CD8-positive, alpha-beta memory T cell (primary cell): ENCODE measurements around the gene CLEC4C. TPM values are rescaled to one million over a fixed set of nuclear protein-coding genes. Genes with fewer than 3 reads are reported as not detected.
A peak's percentile ranks its signal among the peaks of the same experiment; 100 is the strongest.

ENCODE experiments used
- CTCF ChIA-PET: fragments of 350-600 bp; sonication (Branson Sonifier 250); formaldehyde crosslinking; loops from one replicate; lab custom pipeline; 2021; ENCODE audit warnings: antibody characterized with exemption; lab: Charles Lee
- POLR2A ChIA-PET: fragments of 350-600 bp; sonication (Branson Sonifier 250); formaldehyde crosslinking; loops from one replicate; lab custom pipeline; 2021; ENCODE audit warnings: antibody characterized with exemption; lab: Charles Lee
- DNase-seq, 5 donors: peaks; one replicate each; pipeline versions ENCODE4 v3.0.0 to v3.0.0-alpha.2; 2020 to 2022; ENCODE audit warnings: mixed read lengths in 1 of 5
- H3K27ac ChIP-seq: one replicate; pipeline ENCODE4 v1.7.0; 2013; ENCODE audit warnings: low read depth, mild to moderate bottlenecking, low read length, moderate library complexity
- H3K27me3 ChIP-seq: 2 replicates; pipeline ENCODE4 v1.7.0; 2013; ENCODE audit warnings: low read length, mild to moderate bottlenecking; ENCODE audit not compliant: insufficient read depth, poor library complexity, severe bottlenecking
- H3K36me3 ChIP-seq: 2 replicates; pipeline ENCODE4 v1.7.0; 2013; ENCODE audit warnings: mild to moderate bottlenecking, low read length, moderate library complexity; ENCODE audit not compliant: insufficient read depth
- H3K4me1 ChIP-seq: 2 replicates; pipeline ENCODE4 v1.7.0; 2013; ENCODE audit warnings: mild to moderate bottlenecking, low read length, moderate library complexity; ENCODE audit not compliant: insufficient read depth
- H3K4me3 ChIP-seq: 2 replicates; pipeline ENCODE4 v1.7.0; 2013; ENCODE audit warnings: mild to moderate bottlenecking, low read length
- H3K9me3 ChIP-seq: 2 replicates; pipeline ENCODE4 v1.7.0; 2013; ENCODE audit warnings: mild to moderate bottlenecking, low read length
- H3K27ac Mint-ChIP-seq, 8 donors: one replicate each; pipeline ENCODE4 v1.8.0; 2020 to 2021; ENCODE audit warnings: mixed read lengths in 8 of 8, mild to moderate bottlenecking in 6 of 8, inconsistent platforms in 3 of 8, moderate library complexity in 3 of 8
- H3K27me3 Mint-ChIP-seq, 2 donors: one replicate each; pipeline ENCODE4 v1.8.0; 2020 to 2021; ENCODE audit warnings: mixed read lengths in 2 of 2, mild to moderate bottlenecking in 1 of 2, moderate library complexity in 1 of 2
- H3K36me3 Mint-ChIP-seq, 3 donors: one replicate each; pipeline ENCODE4 v1.8.0; 2020 to 2021; ENCODE audit warnings: mixed read lengths in 3 of 3, inconsistent platforms in 1 of 3, mild to moderate bottlenecking in 1 of 3
- H3K4me1 Mint-ChIP-seq, 3 donors: one replicate each; pipeline ENCODE4 v1.8.0; 2020 to 2021; ENCODE audit warnings: mixed read lengths in 3 of 3, inconsistent platforms in 1 of 3, mild to moderate bottlenecking in 1 of 3
- H3K4me3 Mint-ChIP-seq, 7 donors: one replicate each; pipeline ENCODE4 v1.8.0; 2020 to 2021; ENCODE audit warnings: mixed read lengths in 7 of 7, mild to moderate bottlenecking in 6 of 7, moderate library complexity in 4 of 7, inconsistent platforms in 2 of 7
- H3K9me3 Mint-ChIP-seq, 5 donors: one replicate each; pipeline ENCODE4 v1.8.0; 2020 to 2022; ENCODE audit warnings: mixed read lengths in 5 of 5, mild to moderate bottlenecking in 3 of 5, moderate library complexity in 2 of 5, inconsistent platforms in 1 of 5
- polyA plus RNA-seq: library from polyadenylated mRNA; unstranded; fragments of 300-500 nt; fragmentation: Illumina TruSeq; gene quantifications from one replicate; pipeline ENCODE4 v1.2.3, GENCODE V29; 2021
- total RNA-seq, 2 experiments: library from RNA; stranded (reverse); gene quantifications; one replicate each; pipeline ENCODE4 v1.2.3, GENCODE V29; 2021

The CLEC4C gene
- total and polyA plus RNA-seq, 3 experiments from 2014 or later, result not detected

DNA sequence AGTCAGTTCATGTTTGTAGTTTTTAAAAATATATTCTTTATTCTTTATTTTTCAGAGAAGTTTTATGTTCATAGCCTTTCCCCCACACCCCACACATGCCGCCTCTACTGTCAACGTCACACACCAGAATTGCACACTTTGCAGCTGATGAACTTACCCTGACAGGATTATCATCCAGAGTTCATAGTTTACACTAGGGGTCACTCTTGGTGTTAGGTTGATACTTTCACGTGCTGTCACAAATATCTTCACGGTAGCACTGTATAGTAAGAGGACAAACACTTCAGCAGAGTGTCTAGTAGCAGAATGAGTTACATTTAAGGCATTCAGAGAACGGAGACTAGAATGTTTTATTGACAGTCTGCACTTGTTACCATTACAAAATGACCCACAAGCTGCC is 30.8 kb downstream of the CLEC4C start:
- Mint-ChIP-seq H3K27me3 (peaks cover 6 to 20% of the 10 kb centered on the region in 2 donors), H3K36me3 (no peaks in the 10 kb centered on the region), H3K4me3 (no peak overlapping the region), H3K27ac (no peak overlapping the region), H3K4me1 (no peaks in the 10 kb centered on the region), H3K9me3 (no peaks in the 10 kb centered on the region)
- ChIA-PET CTCF (interaction anchor here (1.0 kb wide), 1 partner anchor 11 kb away, joined by 3 read pairs; no protein-coding TSS in a partner anchor), POLR2A (no interaction called here)
- no peaks in the 10 kb centered on the region for H3K27me3 ChIP-seq
- H3K36me3 ChIP-seq, result no peaks in the 10 kb centered on the region
- H3K4me1 ChIP-seq, result no peaks in the 10 kb centered on the region
- no peaks in the 10 kb centered on the region for H3K9me3 ChIP-seq
- DNase-seq, result no peak
- no peak overlapping the region for H3K4me3 ChIP-seq
- no peak overlapping the region for H3K27ac ChIP-seq

DNA sequence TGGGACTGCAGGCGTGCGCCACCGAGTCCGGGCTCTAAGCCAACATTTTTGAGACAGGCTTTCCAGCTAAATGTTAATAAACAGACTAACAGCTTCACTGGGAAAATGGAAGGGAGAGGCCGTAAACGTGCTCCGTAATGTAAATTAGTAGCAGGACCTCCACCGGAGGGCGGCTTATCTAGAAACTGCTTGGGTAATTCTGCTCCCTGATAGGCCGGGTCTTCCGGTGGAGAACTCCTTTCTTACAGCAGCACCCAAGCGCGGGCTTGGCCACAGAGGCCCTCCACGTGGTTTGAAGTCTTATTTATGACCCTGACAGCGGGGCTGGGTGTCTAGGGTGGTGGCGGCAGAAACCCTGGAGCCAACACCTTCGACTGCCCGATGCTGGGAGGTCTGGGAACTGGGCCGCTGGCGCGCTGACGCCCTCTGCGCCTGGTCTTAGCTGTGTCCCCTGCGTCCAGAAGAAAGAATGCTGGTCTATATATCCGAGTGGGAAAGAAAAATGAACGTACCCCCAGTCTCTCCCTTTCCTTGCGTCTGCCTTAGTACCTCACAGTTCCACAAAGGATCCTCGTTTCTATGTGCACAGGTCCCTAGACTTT is 34.2 kb downstream of the CLEC4C start:
- Mint-ChIP-seq H3K9me3 (no peaks in the 10 kb centered on the region), H3K27me3 (peaks cover 6 to 11% of the 10 kb centered on the region in 2 donors), H3K36me3 (no peaks in the 10 kb centered on the region), H3K4me3 (no peak overlapping the region), H3K27ac (peak overlapping the region in 1 of 8 donors; percentile 6), H3K4me1 (no peaks in the 10 kb centered on the region)
- POLR2A ChIA-PET, result no interaction called here
- DNase-seq, result no peak
- H3K4me1 ChIP-seq, result no peaks in the 10 kb centered on the region
- no peaks in the 10 kb centered on the region for H3K9me3 ChIP-seq
- CTCF ChIA-PET, result no interaction called here
- no peak overlapping the region for H3K27ac ChIP-seq
- H3K27me3 ChIP-seq, result no peaks in the 10 kb centered on the region
- no peaks in the 10 kb centered on the region for H3K36me3 ChIP-seq
- no peak overlapping the region for H3K4me3 ChIP-seq

DNA sequence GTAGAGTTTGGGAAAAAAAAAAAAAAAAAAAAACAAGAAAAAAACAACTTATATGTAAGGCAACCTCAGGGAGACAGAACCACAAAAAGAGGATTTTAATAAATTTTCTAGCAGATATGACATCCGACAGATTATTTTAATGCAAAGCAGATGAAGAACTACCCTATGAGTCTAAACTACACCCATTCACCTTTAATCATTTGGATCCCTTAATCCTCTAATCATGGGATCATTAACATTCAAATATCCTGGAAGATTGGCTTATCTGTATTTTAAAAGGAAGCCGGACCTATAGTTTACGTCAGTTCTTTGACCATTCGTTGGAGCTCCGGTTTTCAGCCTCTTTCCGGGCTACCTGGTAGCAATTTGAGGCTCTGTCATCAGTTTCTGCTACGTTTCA is 36.0 kb downstream of the CLEC4C start, which contains the start of gene DPPA3:
DPPA3 (plus strand) TSS at position 301 of the 400 bp plus-strand sequence. CDS start 138 bp downstream, outside the sequence.
- peaks cover 6 to 7% of the 10 kb centered on the region in 2 donors for H3K27me3 Mint-ChIP-seq
- Histone ChIP-seq H3K27ac (no peak within 1 kb of the TSS), H3K4me1 (no peaks in the 10 kb centered on the region), H3K9me3 (no peaks in the 10 kb centered on the region), H3K4me3 (no peak within 1 kb of the TSS), H3K36me3 (no peaks in the 10 kb centered on the region), H3K27me3 (no peaks in the 10 kb centered on the region)
- POLR2A ChIA-PET, result no interaction called here
- CTCF ChIA-PET, result no interaction called here
- H3K27ac Mint-ChIP-seq, result no peak within 1 kb of the TSS
- no peaks in the 10 kb centered on the region for H3K4me1 Mint-ChIP-seq
- H3K36me3 Mint-ChIP-seq, result no peaks in the 10 kb centered on the region
- H3K4me3 Mint-ChIP-seq, result no peak within 1 kb of the TSS
- no peak for DNase-seq
- H3K9me3 Mint-ChIP-seq, result no peaks in the 10 kb centered on the region

DNA sequence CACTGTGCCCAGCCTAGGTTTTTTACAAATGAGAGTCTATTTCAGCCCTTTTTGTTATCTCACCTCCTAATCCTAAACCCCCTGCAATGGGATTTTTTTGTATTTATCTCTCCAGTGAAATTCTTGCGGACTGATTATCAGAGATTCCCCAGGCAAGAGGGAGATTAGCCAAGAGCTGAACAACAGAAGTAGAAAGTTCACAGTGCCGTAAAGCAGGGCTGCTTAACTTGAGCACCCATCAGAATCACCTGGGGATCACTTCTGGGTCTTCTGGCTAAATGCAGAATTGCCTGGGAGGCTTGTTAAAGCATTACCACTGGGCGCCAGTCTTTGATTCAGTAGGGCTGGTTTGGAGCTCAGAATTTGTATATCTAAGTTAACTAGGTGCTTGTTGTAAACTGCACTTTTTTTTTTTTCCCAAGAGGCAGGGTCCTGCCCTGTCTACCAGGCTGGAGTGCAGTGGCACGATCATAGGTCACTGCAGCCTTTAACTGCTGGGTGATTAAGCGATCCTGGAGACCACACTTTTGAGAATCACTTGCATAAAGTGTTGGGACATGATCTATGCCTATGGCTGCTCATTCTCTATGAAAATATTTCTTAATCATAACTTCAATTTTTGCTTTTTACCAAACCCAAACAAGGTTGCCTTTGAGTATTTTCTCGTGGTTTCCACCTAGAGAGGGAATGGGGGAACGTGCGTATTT is 37.1 kb downstream of the CLEC4C start:
- POLR2A ChIA-PET, result no interaction called here
- H3K27ac ChIP-seq, result no peak overlapping the region
- Mint-ChIP-seq H3K9me3 (no peaks in the 10 kb centered on the region), H3K36me3 (no peaks in the 10 kb centered on the region), H3K4me1 (no peaks in the 10 kb centered on the region), H3K27ac (no peak overlapping the region), H3K27me3 (peaks cover 4 to 6% of the 10 kb centered on the region in 2 donors), H3K4me3 (no peak overlapping the region)
- H3K4me3 ChIP-seq, result no peak overlapping the region
- CTCF ChIA-PET, result no interaction called here
- H3K27me3 ChIP-seq, result no peaks in the 10 kb centered on the region
- H3K36me3 ChIP-seq, result no peaks in the 10 kb centered on the region
- no peaks in the 10 kb centered on the region for H3K9me3 ChIP-seq
- no peak for DNase-seq
- no peaks in the 10 kb centered on the region for H3K4me1 ChIP-seq

DNA sequence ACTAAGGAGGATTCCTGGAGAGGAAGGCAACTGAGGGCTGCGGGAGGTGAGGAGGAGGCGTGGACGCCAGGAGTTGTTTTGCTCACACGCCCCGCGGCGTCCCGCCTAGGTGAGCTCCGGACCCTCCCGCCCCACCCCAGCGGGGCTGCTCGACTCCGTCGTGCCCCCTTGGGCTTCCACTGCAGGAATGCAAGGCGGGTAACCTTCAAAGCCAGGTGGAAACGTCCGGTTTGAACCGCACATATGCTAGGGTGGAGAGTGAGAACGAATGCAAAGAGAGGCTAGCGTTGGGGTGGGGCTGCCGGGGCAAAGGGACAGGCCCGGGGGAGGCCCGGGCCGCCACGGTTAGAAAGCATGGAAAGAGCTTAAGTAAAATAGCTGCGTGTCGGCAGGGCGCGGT is 41.3 kb downstream of the CLEC4C start:
- H3K27me3 Mint-ChIP-seq, result peaks cover 1 to 3% of the 10 kb centered on the region in 2 donors
- no peaks in the 10 kb centered on the region for H3K36me3 ChIP-seq
- H3K9me3 Mint-ChIP-seq, result no peaks in the 10 kb centered on the region
- no peaks in the 10 kb centered on the region for H3K9me3 ChIP-seq
- no peak overlapping the region for H3K4me3 Mint-ChIP-seq
- H3K36me3 Mint-ChIP-seq, result no peaks in the 10 kb centered on the region
- no peak overlapping the region for H3K27ac ChIP-seq
- H3K4me1 Mint-ChIP-seq, result no peaks in the 10 kb centered on the region
- CTCF ChIA-PET, result interaction anchor here (1.2 kb wide), 1 partner anchor 10 kb away, joined by 3 read pairs; no protein-coding TSS in a partner anchor
- no peak overlapping the region for H3K27ac Mint-ChIP-seq
- POLR2A ChIA-PET, result no interaction called here
- H3K27me3 ChIP-seq, result no peaks in the 10 kb centered on the region
- DNase-seq, result no peak
- no peak overlapping the region for H3K4me3 ChIP-seq
- no peaks in the 10 kb centered on the region for H3K4me1 ChIP-seq

DNA sequence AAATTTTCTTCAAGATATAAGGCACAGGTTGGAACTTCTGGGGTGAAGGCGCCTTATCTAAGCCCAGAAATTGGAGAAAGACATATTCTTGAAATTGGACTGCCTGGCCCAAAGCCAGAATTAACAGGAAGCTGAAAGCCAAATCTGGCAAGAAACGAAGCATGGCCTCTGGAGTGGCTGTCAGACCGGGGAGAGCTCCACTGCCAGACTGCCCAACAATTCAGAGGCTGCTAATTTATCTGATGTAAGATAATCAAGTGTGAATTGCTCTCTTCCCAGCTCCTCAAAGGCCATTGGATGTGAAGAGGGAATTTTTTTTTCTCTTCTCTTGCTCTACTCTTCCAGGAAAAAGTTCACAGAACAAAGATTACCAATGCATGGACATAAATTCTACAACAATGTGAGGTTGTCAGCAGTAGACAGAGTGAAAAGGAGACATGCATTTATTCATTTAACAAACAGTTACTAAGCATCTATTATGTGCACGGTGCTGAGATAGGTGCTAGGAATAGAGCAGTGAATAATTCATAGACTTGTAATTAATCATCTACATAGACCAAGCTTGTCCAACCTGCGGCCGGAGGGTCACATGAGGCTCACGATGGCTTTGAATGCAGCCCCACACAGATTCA is 51.5 kb downstream of the CLEC4C start, which contains the start of gene GDF3:
GDF3 (minus strand) TSS at position 210 of the 632 bp plus-strand sequence; CDS start at position 163, 47 bp downstream.
- Histone ChIP-seq H3K36me3 (no peaks in the 10 kb centered on the region), H3K27me3 (no peaks in the 10 kb centered on the region), H3K9me3 (no peaks in the 10 kb centered on the region), H3K4me1 (no peaks in the 10 kb centered on the region), H3K4me3 (no peak within 1 kb of the TSS), H3K27ac (no peak within 1 kb of the TSS)
- no peaks in the 10 kb centered on the region for H3K36me3 Mint-ChIP-seq
- DNase-seq, result no peak
- ChIA-PET POLR2A (no interaction called here), CTCF (no interaction called here)
- H3K9me3 Mint-ChIP-seq, result no peaks in the 10 kb centered on the region
- no peak within 1 kb of the TSS for H3K27ac Mint-ChIP-seq
- peaks cover 7 to 14% of the 10 kb centered on the region in 2 donors for H3K27me3 Mint-ChIP-seq
- H3K4me1 Mint-ChIP-seq, result peaks cover 0 to 9% (median 8%) of the 10 kb centered on the region in 3 donors
- H3K4me3 Mint-ChIP-seq, result peak within 1 kb of the TSS in 1 of 7 donors; percentile 3

DNA sequence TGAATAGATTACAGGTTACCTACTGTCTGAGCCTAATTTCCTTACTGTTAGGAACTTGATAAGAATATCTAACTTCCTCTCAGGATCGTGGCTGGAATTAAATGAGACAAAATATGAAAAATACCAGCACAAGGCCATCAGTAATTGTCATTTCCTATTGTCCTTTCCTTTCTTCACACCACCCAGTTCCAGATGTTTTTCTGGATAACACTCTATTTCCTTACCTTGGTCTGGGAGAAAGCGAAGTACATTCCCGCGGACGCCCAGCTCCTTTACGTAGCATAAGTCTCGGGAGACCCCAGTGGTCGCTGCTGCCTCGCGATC is 52.0 kb downstream of the CLEC4C start:
- Histone ChIP-seq H3K4me1 (no peaks in the 10 kb centered on the region), H3K4me3 (no peak overlapping the region), H3K9me3 (no peaks in the 10 kb centered on the region), H3K36me3 (no peaks in the 10 kb centered on the region), H3K27ac (no peak overlapping the region), H3K27me3 (no peaks in the 10 kb centered on the region)
- Mint-ChIP-seq H3K36me3 (no peaks in the 10 kb centered on the region), H3K9me3 (no peaks in the 10 kb centered on the region), H3K4me1 (peaks cover 0 to 9% (median 8%) of the 10 kb centered on the region in 3 donors), H3K27me3 (peaks cover 7 to 14% of the 10 kb centered on the region in 2 donors), H3K27ac (no peak overlapping the region), H3K4me3 (no peak overlapping the region)
- ChIA-PET POLR2A (no interaction called here), CTCF (no interaction called here)
- no peak for DNase-seq
